GM12878 (cell line): ENCODE data around the gene HEXA. TPM values are rescaled to one million over a fixed set of nuclear protein-coding genes. Genes with fewer than 3 reads are reported as not detected.

Experiments used
- ATAC-seq: fragments of 200-7000 bp; cut with Tn5 transposase; 3 replicates; pipeline ENCODE4 v1.9.1; 2020; ENCODE audit warnings: mild to moderate bottlenecking, moderate library complexity
- BruUV-seq: library from RNA; stranded (reverse); fragments of 400-500 nt; replicated peaks from 2 replicates; lab custom pipeline; 2021; lab: Mats Ljungman, UMichigan
- CTCF ChIA-PET: fragments of 300-600 bp; sonication (Branson Sonifier 250); formaldehyde crosslinking; extraction: SDS; loops from one replicate; lab custom pipeline; 2021; ENCODE audit warnings: inconsistent platforms; lab: Yijun Ruan, JAX
- POLR2A ChIA-PET: fragments of 350-600 bp; formaldehyde crosslinking; extraction: SDS; loops from one replicate; lab custom pipeline; 2021; ENCODE audit warnings: inconsistent platforms; lab: Charles Lee
- RAD21 ChIA-PET: fragments of 300-600 bp; sonication (Branson Sonifier 250); formaldehyde crosslinking; loops from one replicate; lab custom pipeline; 2023; ENCODE audit warnings: antibody characterized with exemption; ENCODE audit not compliant: unreplicated experiment; lab: Charles Lee
- SMC1A ChIA-PET: fragments of 300-600 bp; sonication (Branson Sonifier 250); formaldehyde crosslinking; loops from one replicate; lab custom pipeline; 2023; ENCODE audit not compliant: unreplicated experiment, uncharacterized antibody; lab: Charles Lee
- DNase-seq: peaks from one replicate; pipeline ENCODE4 v3.0.0-alpha.2; 2011; ENCODE audit warnings: low read depth, low spot score
- FAIRE-seq: peaks from 3 replicates; lab custom pipeline; 2011; peaks lifted over from hg19 to GRCh38; lab: Jason Lieb, UNC
- H2AFZ ChIP-seq: 2 replicates; pipeline ENCODE4 v1.6.0; 2011; ENCODE audit warnings: low read depth, low read length, control low read depth; ENCODE audit not compliant: control insufficient read depth
- H3K27ac ChIP-seq: 2 replicates; pipeline ENCODE4 v1.5.1; 2011; ENCODE audit warnings: control low read depth; ENCODE audit not compliant: control insufficient read depth, insufficient read depth
- H3K27me3 ChIP-seq, 2 experiments: replicated peaks in 1 of 2; 2 replicates each; pipeline versions ENCODE4 v1.6.0 to v1.6.1; 2011; ENCODE audit warnings: low read length in 1 of 2; ENCODE audit not compliant: control insufficient read depth in 2 of 2, insufficient read depth in 2 of 2
- H3K36me3 ChIP-seq, 2 experiments: 2 replicates each; pipeline ENCODE4 v1.5.1; 2011; ENCODE audit warnings: low read length in 1 of 2; ENCODE audit not compliant: control insufficient read depth in 2 of 2, insufficient read depth in 2 of 2
- H3K4me1 ChIP-seq: 2 replicates; pipeline ENCODE4 v1.6.1; 2011; ENCODE audit warnings: mild to moderate bottlenecking, low read length, moderate library complexity, mixed read lengths; ENCODE audit not compliant: control insufficient read depth, insufficient read depth
- H3K4me2 ChIP-seq: 2 replicates; pipeline ENCODE4 v1.6.0; 2011; ENCODE audit warnings: control low read depth; ENCODE audit not compliant: control insufficient read depth, insufficient read depth
- H3K4me3 ChIP-seq: fragments of 200-600 bp; sonication (generic); 2 replicates; pipeline ENCODE4 v1.5.1; 2016
- H3K79me2 ChIP-seq: 2 replicates; pipeline ENCODE4 v1.6.0; 2011; ENCODE audit warnings: low read length; ENCODE audit not compliant: control insufficient read depth, insufficient read depth
- H3K9ac ChIP-seq: 2 replicates; pipeline ENCODE4 v1.8.0; 2011; ENCODE audit warnings: low read length, control low read depth, mixed read lengths; ENCODE audit not compliant: control insufficient read depth, insufficient read depth
- H3K9me3 ChIP-seq: replicated peaks from 3 replicates; pipeline ENCODE4 v1.5.1; 2011; ENCODE audit warnings: mild to moderate bottlenecking, low read length; ENCODE audit not compliant: control insufficient read depth, insufficient read depth
- H4K20me1 ChIP-seq: 2 replicates; pipeline ENCODE4 v1.6.0; 2011; ENCODE audit not compliant: control insufficient read depth, insufficient read depth
- ELK1 ChIP-seq: IDR thresholded peaks from 2 replicates; pipeline ENCODE4 v1.6.1; 2012; ENCODE audit warnings: low read depth, low read length, improper control_type of control experiment
- GATAD2B ChIP-seq: fragments of 450-650 bp; conservative IDR thresholded peaks from 2 replicates; pipeline ENCODE4 v1.6.1; 2017; ENCODE audit warnings: low read depth, mild to moderate bottlenecking, moderate library complexity
- HDAC6 ChIP-seq: fragments of 200-600 bp; sonication (generic); IDR thresholded peaks from one replicate; pipeline ENCODE4 v1.8.0; 2017; ENCODE audit warnings: antibody characterized with exemption; ENCODE audit not compliant: unreplicated experiment
- SIN3A ChIP-seq: IDR thresholded peaks from 2 replicates; pipeline ENCODE4 v1.6.1; 2012; ENCODE audit warnings: low read depth, low read length, improper control_type of control experiment
- SMAD1 ChIP-seq: fragments of 450-650 bp; IDR thresholded peaks from 2 replicates; pipeline ENCODE4 v1.6.1; 2018; ENCODE audit warnings: mild to moderate bottlenecking, low read depth; ENCODE audit not compliant: partially characterized antibody
- TCF3 ChIP-seq: IDR thresholded peaks from 2 replicates; pipeline ENCODE4 v1.6.1; 2012; ENCODE audit warnings: low read depth, mild to moderate bottlenecking, low read length, borderline replicate concordance; ENCODE audit not compliant: insufficient read depth
- ZBTB11 ChIP-seq: fragments of 450-650 bp; formaldehyde crosslinking; IDR thresholded peaks from 2 replicates; pipeline ENCODE4 v1.5.0; 2022; ENCODE audit warnings: mild to moderate bottlenecking, missing genetic modification characterization
- WGBS: methylation state at CpG from one replicate; pipeline ENCODE4 v1.1.6; 2016; ENCODE audit warnings: low lambda C conversion rate; ENCODE audit not compliant: insufficient replicate concordance, insufficient coverage; ENCODE audit errors: missing lambda C conversion rate; 5-methylcytosine and 5-hydroxymethylcytosine counted together
- in situ Hi-C: fragments of 300-500 bp; cut with MboI; formaldehyde crosslinking; loops from 9 replicates; pipeline ENCODE4 v1.14.3; 2018; ENCODE audit warnings: mixed read lengths
- intact Hi-C: fragments of 100-400 bp; cut with micrococcal nuclease; formaldehyde crosslinking; loops from one replicate; pipeline ENCODE4 v1.14.2; 2022; ENCODE audit not compliant: unreplicated experiment
- polyA plus RNA-seq, 11 experiments: library from polyadenylated mRNA; depleted of rRNA in 4 of 11; unstranded in 6 of 11; stranded (reverse) in 5 of 11; fragments of >200 nt; fragmentation: Nextera tagmentation in 4 of 11; fragmentation: Illumina TruSeq in 1 of 11; extraction: Ambion mirVana in 4 of 11; extraction: Trizol in 1 of 11; gene quantifications; 1 replicate in 1 of 11; 2 replicates in 10 of 11; pipeline versions ENCODE4 v1.2.1 to v1.2.3, GENCODE V29; 2011 to 2016; ENCODE audit warnings: inconsistent platforms in 2 of 11, missing spikeins in 2 of 11, low read depth in 1 of 11
- total RNA-seq, 4 experiments: library from RNA; depleted of rRNA in 3 of 4; stranded (reverse); fragments of >200 nt in 3 of 4; fragmentation: Illumina TruSeq in 1 of 4; extraction: Trizol in 1 of 4; gene quantifications; 2 replicates each; pipeline versions ENCODE4 v1.2.1 to v1.2.3, GENCODE V29; 2013 to 2021
- TF ChIP-seq, protein P1 (sequence below): fragments of 450-650 bp; IDR thresholded peaks from 2 replicates; pipeline ENCODE4 v1.6.1; 2017; ENCODE audit warnings: mild to moderate bottlenecking, moderate library complexity

The HEXA gene
- total and polyA plus RNA-seq, 10 of the 15 experiments (the other 5 are each of a cell fraction or from before 2014, with no cell fraction given): 24.5 to 151 (median 69.3) TPM

GRCh38 chr15:72361176-72361575 is 14.6 kb downstream of the HEXA start (continued):
- TF ChIP-seq, protein P1, sequence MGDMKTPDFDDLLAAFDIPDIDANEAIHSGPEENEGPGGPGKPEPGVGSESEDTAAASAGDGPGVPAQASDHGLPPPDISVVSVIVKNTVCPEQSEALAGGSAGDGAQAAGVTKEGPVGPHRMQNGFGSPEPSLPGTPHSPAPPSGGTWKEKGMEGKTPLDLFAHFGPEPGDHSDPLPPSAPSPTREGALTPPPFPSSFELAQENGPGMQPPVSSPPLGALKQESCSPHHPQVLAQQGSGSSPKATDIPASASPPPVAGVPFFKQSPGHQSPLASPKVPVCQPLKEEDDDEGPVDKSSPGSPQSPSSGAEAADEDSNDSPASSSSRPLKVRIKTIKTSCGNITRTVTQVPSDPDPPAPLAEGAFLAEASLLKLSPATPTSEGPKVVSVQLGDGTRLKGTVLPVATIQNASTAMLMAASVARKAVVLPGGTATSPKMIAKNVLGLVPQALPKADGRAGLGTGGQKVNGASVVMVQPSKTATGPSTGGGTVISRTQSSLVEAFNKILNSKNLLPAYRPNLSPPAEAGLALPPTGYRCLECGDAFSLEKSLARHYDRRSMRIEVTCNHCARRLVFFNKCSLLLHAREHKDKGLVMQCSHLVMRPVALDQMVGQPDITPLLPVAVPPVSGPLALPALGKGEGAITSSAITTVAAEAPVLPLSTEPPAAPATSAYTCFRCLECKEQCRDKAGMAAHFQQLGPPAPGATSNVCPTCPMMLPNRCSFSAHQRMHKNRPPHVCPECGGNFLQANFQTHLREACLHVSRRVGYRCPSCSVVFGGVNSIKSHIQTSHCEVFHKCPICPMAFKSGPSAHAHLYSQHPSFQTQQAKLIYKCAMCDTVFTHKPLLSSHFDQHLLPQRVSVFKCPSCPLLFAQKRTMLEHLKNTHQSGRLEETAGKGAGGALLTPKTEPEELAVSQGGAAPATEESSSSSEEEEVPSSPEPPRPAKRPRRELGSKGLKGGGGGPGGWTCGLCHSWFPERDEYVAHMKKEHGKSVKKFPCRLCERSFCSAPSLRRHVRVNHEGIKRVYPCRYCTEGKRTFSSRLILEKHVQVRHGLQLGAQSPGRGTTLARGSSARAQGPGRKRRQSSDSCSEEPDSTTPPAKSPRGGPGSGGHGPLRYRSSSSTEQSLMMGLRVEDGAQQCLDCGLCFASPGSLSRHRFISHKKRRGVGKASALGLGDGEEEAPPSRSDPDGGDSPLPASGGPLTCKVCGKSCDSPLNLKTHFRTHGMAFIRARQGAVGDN: no peak
- no peak for TF ChIP-seq ELK1
- TF ChIP-seq SMAD1: no peak

- RAD21 ChIA-PET: no interaction called here
- 0 out of 2 replicates have a peak, but pooled peaks cover 3% of the 10 kb centered on the region for H3K4me1 ChIP-seq
Observed at GRCh38 chr15:72358650-72359171, 17.1 kb downstream of the HEXA start.

More at GRCh38 chr15:72358650-72359171, 17.1 kb downstream of the HEXA start:
- no peak for ATAC-seq
- no peaks in the 10 kb centered on the region for H4K20me1 ChIP-seq
- in situ Hi-C loops (no loop called here), intact Hi-C loops (no loop called here)
- no peak overlapping the region for H3K4me3 ChIP-seq
- ChIA-PET POLR2A (no interaction called here), SMC1A (no interaction called here), CTCF (interaction anchor here (1.4 kb wide), 1 partner anchor 73 kb away, joined by 3 read pairs; no protein-coding TSS in a partner anchor)
- no peak for DNase-seq
- no TSS peak for BruUV-seq
- H3K4me2 ChIP-seq: no peak overlapping the region
- no peak overlapping the region for H3K27ac ChIP-seq
- H3K36me3 ChIP-seq: peaks cover 16 to 18% of the 10 kb centered on the region in 2 experiments
- peaks cover 4% of the 10 kb centered on the region for H3K79me2 ChIP-seq
- no peak overlapping the region for H3K9ac ChIP-seq
- TF ChIP-seq SIN3A: no peak
- no peak for TF ChIP-seq HDAC6
- TF ChIP-seq TCF3: no peak
- no peak for TF ChIP-seq ZBTB11 (CRISPR knock-in tag)
- TF ChIP-seq GATAD2B: no peak
- no peak overlapping the region for H2AFZ ChIP-seq
- no peak for FAIRE-seq
- no peaks in the 10 kb centered on the region for H3K9me3 ChIP-seq
- 22% methylated on average over 7 of the region's 7 CpGs for WGBS
- H3K27me3 ChIP-seq: no peaks in the 10 kb centered on the region
